GM13976 (cell line): ENCODE results near the gene ARVCF.

Experiments
- DNase-seq: peaks from one replicate; pipeline ENCODE4 v3.0.0; 2012; ENCODE audit warnings: low spot score
- CTCF ChIP-seq: IDR thresholded peaks from 2 replicates; pipeline ENCODE4 v1.5.1; 2012; ENCODE audit warnings: borderline replicate concordance, mild to moderate bottlenecking; ENCODE audit not compliant: insufficient read depth; ENCODE audit errors: extremely low read depth, missing control alignments, control extremely low read depth
- in situ Hi-C: fragments of 300-500 bp; cut with MboI; formaldehyde crosslinking; loops from one replicate; pipeline ENCODE4 v1.12.0; 2022; ENCODE audit warnings: low sequenced_read_pairs, mixed read lengths, inconsistent platforms; ENCODE audit not compliant: unreplicated experiment

The ARVCF gene

GRCh38 chr22:20014526-20015186 lies 2.0 kb downstream of the ARVCF start:
- in situ Hi-C loops = no loop called here
- no peak for DNase-seq
- no peak for TF ChIP-seq CTCF

GRCh38 chr22:20013382-20013871 lies 3.2 kb downstream of the ARVCF start:
- peak; percentile 49 for TF ChIP-seq CTCF
- in situ Hi-C loops = no loop called here
- peak; percentile 81 for DNase-seq

GRCh38 chr22:20012741-20013331 lies 3.8 kb downstream of the ARVCF start:
- no peak for TF ChIP-seq CTCF
- DNase-seq = no peak
- in situ Hi-C loops = no loop called here

- DNase-seq = no peak
- TF ChIP-seq CTCF = no peak
- in situ Hi-C loops = no loop called here
Observed at GRCh38 chr22:20011993-20012740, 4.5 kb downstream of the ARVCF start.

- TF ChIP-seq CTCF = no peak
- in situ Hi-C loops = no loop called here
- no peak for DNase-seq
Observed at GRCh38 chr22:20011123-20011992, 5.3 kb downstream of the ARVCF start.
